HG03060 (cell line): Measurements from ENCODE around the gene RNF17.
"Not testable (repeated sequence)": the region's sequence is repeated elsewhere in the genome, so short reads cannot be mapped to it uniquely, and the experiment has no call there.

ENCODE experiments used
- ATAC-seq: cut with Tn5 transposase; IDR thresholded peaks from one replicate; pipeline ENCODE4 v1.9.1; 2021; ENCODE audit warnings: low read depth, moderate number of reproducible peaks; ENCODE audit not compliant: unreplicated experiment

Gene RNF17

DNA sequence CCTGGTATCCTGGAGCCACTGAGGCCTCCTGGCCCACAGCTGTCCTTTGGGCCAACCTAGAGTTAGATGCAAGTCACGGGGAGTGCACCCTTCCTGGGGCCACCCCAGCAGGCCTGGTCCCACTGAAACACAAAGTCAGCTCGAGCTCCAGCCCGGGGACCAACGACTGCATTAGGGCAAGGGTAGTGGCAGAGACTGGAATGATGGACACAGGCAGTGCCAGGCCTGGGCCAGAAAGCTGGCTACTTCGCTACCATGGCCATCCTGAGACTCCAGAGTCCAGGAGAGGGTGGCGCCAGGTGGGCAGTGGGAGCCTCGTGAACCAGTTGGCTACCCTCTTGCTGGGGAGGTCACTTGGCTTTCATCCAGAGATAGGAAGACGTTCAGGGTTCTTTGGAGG lies 22.2 kb upstream of the RNF17 start:
- no peak for ATAC-seq

- no peak for ATAC-seq
These were observed 21.7 kb upstream of the RNF17 start for GRCh38 chr13:24742294-24742693.

GRCh38 chr13:24742977-24743376 lies 21.0 kb upstream of the RNF17 start:
- no peak for ATAC-seq

DNA sequence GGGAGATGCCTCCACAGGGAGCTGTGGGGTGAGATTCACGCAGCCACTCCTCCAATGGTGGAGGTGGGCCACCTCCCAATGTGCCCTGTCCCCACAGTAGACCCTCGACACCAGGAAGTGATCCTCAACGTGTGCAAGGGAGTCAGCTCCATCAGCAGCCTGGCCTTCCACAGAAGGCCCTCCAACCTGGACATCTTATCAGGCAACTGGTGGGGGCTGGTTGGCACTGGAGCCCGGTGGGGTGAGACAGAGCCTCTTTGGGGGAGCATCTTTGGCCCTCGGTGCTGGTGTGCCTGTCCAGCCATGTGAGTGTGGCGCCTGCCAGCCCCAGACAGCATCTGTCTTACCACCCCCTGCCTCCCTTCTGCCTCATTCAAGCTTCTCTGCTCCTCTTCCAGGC lies 19.7 kb upstream of the RNF17 start:
- ATAC-seq = no peak

- ATAC-seq = no peak
These were observed 18.5 kb upstream of the RNF17 start for GRCh38 chr13:24745516-24745860.

DNA sequence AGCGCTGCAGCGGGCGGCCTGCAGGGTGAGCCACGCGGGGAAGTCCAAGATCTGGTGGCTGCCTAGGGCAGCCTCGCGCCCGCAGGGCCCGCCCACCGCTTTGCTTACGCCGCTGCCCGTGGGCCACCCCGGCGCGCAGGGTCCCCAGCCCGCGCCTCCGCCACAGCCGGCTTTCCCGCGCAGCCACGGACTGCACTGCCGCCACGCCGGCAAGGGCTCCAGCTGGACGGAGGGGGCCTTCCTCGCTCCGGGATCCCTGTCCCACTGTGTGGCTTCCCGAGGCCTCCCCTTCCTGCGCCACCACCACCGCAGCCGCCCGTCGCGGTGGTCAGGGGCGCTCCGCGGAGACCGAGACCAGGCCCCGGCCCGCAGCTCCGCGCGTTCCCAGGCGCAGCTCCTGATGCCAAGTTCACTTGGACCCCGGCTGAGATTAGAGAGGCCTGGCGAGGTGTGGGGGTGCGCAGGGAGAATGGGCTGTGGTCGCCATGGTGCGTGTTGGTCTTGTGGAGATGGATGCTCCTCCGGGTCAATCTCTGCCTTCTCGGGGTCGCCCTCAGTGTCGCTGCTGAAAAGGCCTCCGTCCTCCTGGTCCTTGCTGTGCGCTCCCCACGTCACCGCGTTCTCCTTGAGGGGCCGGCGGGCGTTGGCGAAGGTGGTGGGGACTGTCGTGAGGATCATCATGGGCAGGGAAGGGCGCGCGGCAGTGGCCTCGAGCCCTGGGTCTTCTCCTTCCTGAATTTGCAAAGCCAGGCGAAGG lies 17.9 kb upstream of the RNF17 start:
- no peak for ATAC-seq

GRCh38 chr13:24746618-24747247 lies 17.2 kb upstream of the RNF17 start:
- ATAC-seq = no peak

- no peak for ATAC-seq
These were observed 16.5 kb upstream of the RNF17 start for GRCh38 chr13:24747248-24748060.

DNA sequence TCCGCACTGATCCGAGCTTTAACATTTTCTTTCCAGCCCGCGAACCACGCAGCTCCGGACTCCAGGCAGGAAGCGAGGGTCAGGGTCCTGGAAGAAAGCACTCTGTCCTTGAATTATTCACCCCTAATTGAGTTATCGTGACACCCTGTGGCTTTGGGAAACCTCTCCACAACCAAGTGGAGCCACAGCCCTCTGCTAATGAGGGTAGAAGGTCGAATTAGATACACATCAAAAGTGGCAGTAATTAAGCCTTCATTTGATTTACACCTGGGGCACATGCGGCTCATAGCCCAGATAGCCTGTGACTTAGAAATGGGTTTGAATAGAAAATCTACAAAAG lies 15.9 kb upstream of the RNF17 start:
- no peak for ATAC-seq

DNA sequence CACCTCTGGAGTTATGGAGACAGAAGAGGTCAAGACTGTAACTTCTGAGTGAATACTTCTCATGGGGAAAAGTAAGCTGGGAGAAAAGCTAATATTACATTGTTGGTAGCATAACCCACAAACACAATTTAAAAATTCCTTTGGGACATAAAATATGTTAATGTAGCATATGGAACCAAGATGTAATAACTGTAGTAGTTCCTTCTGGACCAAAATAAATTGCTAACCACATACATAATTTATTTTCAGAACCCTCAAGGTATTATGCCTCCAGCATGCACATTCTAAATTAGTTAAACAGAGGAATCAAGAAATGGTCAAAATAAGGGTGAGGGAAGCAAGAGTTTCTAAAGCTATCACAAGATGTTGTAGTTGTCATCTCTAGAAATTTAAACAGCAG lies 4.8 kb upstream of the RNF17 start:
- no peak for ATAC-seq

GRCh38 chr13:24764276-24764630 lies 284 bp downstream of the RNF17 start:
- ATAC-seq = no peak

DNA sequence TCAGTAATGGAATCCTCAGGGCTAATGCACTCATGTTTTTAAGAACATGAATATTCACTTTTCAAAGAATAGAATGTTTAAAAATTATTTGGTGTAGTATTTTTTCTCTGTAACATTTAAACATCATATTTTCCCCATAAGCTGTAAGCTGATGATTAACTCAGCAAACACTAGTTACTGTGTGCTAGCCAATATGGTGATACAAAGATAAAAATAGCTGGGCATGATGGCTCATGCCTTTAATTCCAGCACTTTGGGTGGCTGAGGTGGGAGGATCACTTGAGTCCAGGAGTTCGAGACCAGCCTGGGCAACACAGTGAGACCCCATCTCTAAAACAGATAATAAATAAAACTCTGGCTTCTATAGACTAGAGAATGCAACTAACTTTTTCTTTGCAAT lies 13.2 kb downstream of the RNF17 start:
- no peak for ATAC-seq

GRCh38 chr13:24784319-24784718 lies 20.4 kb downstream of the RNF17 start:
- no peak for ATAC-seq

GRCh38 chr13:24788538-24788937 lies 24.6 kb downstream of the RNF17 start:
- ATAC-seq = no peak

DNA sequence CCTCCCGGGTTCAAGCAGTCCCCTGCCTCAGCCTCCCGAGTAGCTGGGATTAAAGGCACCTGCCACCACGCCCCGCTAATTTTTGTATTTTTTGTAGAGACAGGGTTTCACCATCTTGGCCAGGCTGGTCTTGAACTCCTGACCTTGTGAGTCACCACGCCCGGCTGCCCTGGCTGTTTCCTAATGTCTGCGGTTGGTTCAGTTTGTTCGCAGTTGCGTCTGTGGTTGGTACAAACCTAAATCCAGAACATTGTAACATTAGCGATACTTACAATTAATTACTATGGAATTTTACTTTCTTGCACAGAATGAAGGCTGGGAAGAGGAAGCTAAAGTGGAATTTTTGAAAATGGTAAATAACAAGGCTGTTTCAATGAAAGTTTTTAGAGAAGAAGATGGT lies 38.1 kb downstream of the RNF17 start:
- ATAC-seq = no peak

- no peak for ATAC-seq
These were observed 57.2 kb downstream of the RNF17 start for GRCh38 chr13:24821207-24821606.

GRCh38 chr13:24822640-24823039 lies 58.7 kb downstream of the RNF17 start:
- no peak for ATAC-seq

- not testable (repeated sequence) for ATAC-seq
These were observed 59.2 kb downstream of the RNF17 start for GRCh38 chr13:24823122-24823710.

GRCh38 chr13:24827799-24828198 lies 63.8 kb downstream of the RNF17 start:
- ATAC-seq = no peak

DNA sequence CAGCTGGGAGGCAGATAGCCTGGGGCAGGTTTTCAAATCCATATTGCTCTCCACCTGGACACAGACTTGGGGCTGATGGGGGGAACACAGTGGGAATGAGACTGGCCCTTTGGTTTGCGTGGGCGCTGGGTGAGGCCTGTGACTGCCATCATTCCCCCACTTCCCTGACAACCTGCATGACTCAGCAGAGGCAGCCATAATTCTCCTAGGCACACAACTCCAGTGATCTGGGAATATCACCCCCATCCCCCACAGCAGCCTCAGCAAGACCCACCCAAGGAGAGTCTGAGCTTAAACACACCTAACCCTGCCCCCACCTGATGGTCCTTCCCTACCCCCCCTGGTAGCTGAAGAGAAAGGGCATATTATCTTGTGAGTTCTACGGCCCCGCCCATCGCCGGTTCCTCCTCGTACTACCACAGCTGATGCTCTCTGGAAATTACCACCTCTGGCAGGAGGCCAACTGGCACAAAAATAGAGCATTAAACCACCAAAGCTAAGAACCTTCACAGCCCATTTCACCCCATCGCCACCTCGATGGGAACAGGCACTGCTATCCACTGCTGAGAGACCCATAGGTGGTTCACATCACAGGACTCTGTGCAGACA lies 71.0 kb downstream of the RNF17 start:
- no peak for ATAC-seq

DNA sequence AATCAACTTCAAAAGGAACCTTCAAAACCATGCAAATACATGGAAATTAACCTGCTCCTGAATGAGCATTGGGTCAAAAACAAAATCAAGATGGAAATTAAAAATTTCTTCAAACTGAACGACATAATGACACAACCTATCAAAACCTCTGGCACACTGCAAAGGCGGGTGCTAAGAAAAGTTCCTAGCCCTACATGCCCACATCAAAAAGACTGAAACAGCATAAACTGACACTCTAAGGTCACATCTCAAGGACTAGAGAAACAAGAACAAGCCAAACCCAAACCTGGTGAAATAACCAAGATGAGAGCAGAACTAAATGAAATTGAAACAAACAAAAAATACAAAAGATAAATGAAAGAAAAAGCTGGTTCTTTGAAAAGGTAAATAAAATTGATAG lies 73.6 kb downstream of the RNF17 start:
- not testable (repeated sequence) for ATAC-seq
